OCI-LY3 (cell line): Measurements from ENCODE around the gene HSD11B2.
A peak's percentile ranks its signal among the peaks of the same experiment; 100 is the strongest.

ENCODE experiments used
- H2AFZ ChIP-seq: fragments of 200-600, 300-600 bp; shearing (Covaris generic); 2 replicates; pipeline ENCODE4 v1.6.0; 2014; ENCODE audit warnings: antibody characterized with exemption, low read depth, low read length
- H3K27ac ChIP-seq: fragments of 200-600, 300-600 bp; sonication (generic); 2 replicates; pipeline ENCODE4 v1.5.1; 2014; ENCODE audit warnings: mild to moderate bottlenecking, low read length, moderate library complexity, mixed read lengths
- H3K27me3 ChIP-seq: fragments of 200-600, 300-600 bp; sonication (generic); 2 replicates; pipeline ENCODE4 v1.6.1; 2014; ENCODE audit warnings: low read depth, low read length, mixed read lengths
- H3K36me3 ChIP-seq: fragments of 200-600, 300-600 bp; sonication (generic); replicated peaks from 2 replicates; pipeline ENCODE3; 2014; ENCODE audit warnings: low read depth, low read length, mixed read lengths
- H3K4me1 ChIP-seq: fragments of 300-600, 200-600 bp; sonication (generic); 2 replicates; pipeline ENCODE4 v1.6.1; 2014; ENCODE audit warnings: low read length, mixed read lengths
- H3K4me2 ChIP-seq: fragments of 200-600, 300-600 bp; sonication (generic); 2 replicates; pipeline ENCODE4 v1.6.1; 2014; ENCODE audit warnings: low read length, mixed read lengths
- H3K4me3 ChIP-seq: fragments of 300-600, 200-600 bp; sonication (generic); 2 replicates; pipeline ENCODE4 v1.5.1; 2014; ENCODE audit warnings: antibody characterized with exemption, mild to moderate bottlenecking, low read length, moderate library complexity
- H3K79me2 ChIP-seq: fragments of 300-600, 200-600 bp; shearing (Covaris generic); 2 replicates; pipeline ENCODE4 v1.6.1; 2014; ENCODE audit warnings: mild to moderate bottlenecking, low read length, mixed read lengths
- H3K9ac ChIP-seq: fragments of 300-600, 200-600 bp; shearing (Covaris generic); 2 replicates; pipeline ENCODE4 v1.6.0; 2014; ENCODE audit warnings: mild to moderate bottlenecking, low read length, moderate library complexity
- H3K9me3 ChIP-seq: fragments of 200-600, 300-600 bp; shearing (Covaris generic); 2 replicates; pipeline ENCODE4 v1.6.1; 2014; ENCODE audit warnings: low read length, mixed read lengths; ENCODE audit not compliant: insufficient read depth
- H4K20me1 ChIP-seq: fragments of 200-600, 300-600 bp; sonication (generic); 2 replicates; pipeline ENCODE4 v1.6.1; 2016; ENCODE audit warnings: low read length, mixed read lengths; ENCODE audit not compliant: insufficient read depth
- CTCF ChIP-seq: fragments of 200-600, 300-600 bp; sonication (generic); IDR thresholded peaks from 2 replicates; pipeline ENCODE4 v1.5.1; 2014; ENCODE audit warnings: antibody characterized with exemption, low read length, low read depth
- EZH2phosphoT487 ChIP-seq: fragments of 200-600 bp; shearing (Covaris generic); IDR thresholded peaks from 2 replicates; pipeline ENCODE4 v1.6.1; 2018; ENCODE audit warnings: antibody characterized with exemption, mixed run types, low read depth

The HSD11B2 gene

GRCh38 chr16:67444259-67445125 lies 13.6 kb downstream of the HSD11B2 start:
- Histone ChIP-seq H3K27ac (no peak overlapping the region), H3K79me2 (no peaks in the 10 kb centered on the region), H3K9ac (no peak overlapping the region), H3K9me3 (no peaks in the 10 kb centered on the region), H3K4me1 (no peaks in the 10 kb centered on the region), H3K36me3 (peaks cover 3% of the 10 kb centered on the region), H2AFZ (no peak overlapping the region), H3K4me3 (no peak overlapping the region), H4K20me1 (0 out of 2 replicates have a peak, but pooled peaks cover under 1% of the 10 kb centered on the region), H3K4me2 (no peak overlapping the region), H3K27me3 (no peaks in the 10 kb centered on the region)
- TF ChIP-seq CTCF (0 out of 2 replicates have a peak, but pooled peaks have one; percentile 17), EZH2phosphoT487 (no peak)

- Histone ChIP-seq H4K20me1 (0 out of 2 replicates have a peak, but pooled peaks cover 3% of the 10 kb centered on the region), H3K27ac (no peak overlapping the region), H3K9ac (no peak overlapping the region)
Observed at GRCh38 chr16:67445126-67445426, 14.2 kb downstream of the HSD11B2 start.

DNA sequence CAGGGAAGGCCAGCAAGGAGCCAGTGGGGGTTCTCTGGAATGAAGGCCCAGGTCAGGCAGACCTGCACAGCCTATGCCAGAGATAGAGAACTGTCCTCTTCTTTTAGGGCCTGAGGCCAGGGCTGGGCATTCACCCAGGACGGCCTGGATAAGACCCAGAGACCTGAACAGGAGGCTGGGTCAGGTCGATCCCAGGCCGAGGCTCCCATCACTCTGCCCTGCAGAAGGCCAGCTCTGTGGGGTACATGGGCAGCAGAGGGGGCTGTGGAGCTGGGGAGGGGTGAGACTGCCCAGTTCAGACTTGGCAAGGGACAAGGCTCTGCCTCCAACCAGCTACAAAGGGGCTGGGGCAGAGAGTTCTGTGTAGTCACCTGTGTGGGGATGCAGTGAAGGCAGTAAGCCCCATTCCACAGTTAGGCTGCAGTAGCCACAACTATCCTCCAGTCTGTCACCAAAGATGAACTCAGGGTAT lies 14.6 kb downstream of the HSD11B2 start:
- Histone ChIP-seq H3K79me2 (no peaks in the 10 kb centered on the region), H3K27ac (no peak overlapping the region), H3K4me2 (no peak overlapping the region), H3K9me3 (no peaks in the 10 kb centered on the region), H2AFZ (no peak overlapping the region), H3K4me3 (no peak overlapping the region), H3K27me3 (no peaks in the 10 kb centered on the region), H4K20me1 (0 out of 2 replicates have a peak, but pooled peaks cover 3% of the 10 kb centered on the region), H3K36me3 (peaks cover 3% of the 10 kb centered on the region), H3K9ac (no peak overlapping the region), H3K4me1 (no peaks in the 10 kb centered on the region)
- TF ChIP-seq CTCF (no peak), EZH2phosphoT487 (no peak)

More at GRCh38 chr16:67445126-67445426, 14.2 kb downstream of the HSD11B2 start:
- TF ChIP-seq CTCF (no peak), EZH2phosphoT487 (no peak)
- Histone ChIP-seq H3K4me2 (no peak overlapping the region), H3K36me3 (peaks cover 3% of the 10 kb centered on the region), H3K4me3 (no peak overlapping the region), H3K79me2 (no peaks in the 10 kb centered on the region), H3K4me1 (no peaks in the 10 kb centered on the region), H3K27me3 (no peaks in the 10 kb centered on the region), H2AFZ (no peak overlapping the region), H3K9me3 (no peaks in the 10 kb centered on the region)
